Bronchial epithelial cell (primary cell): ENCODE data around the gene DEFB115. TPM values are rescaled to one million over a fixed set of nuclear protein-coding genes. Genes with fewer than 3 reads are reported as not detected.
A peak's percentile ranks its signal among the peaks of the same experiment; 100 is the strongest.

Experiments
- DNase-seq: peaks from one replicate; pipeline ENCODE4 v3.0.0-alpha.2; 2010; ENCODE audit warnings: low read depth
- FAIRE-seq: peaks from 2 replicates; lab custom pipeline; 2011; peaks lifted over from hg19 to GRCh38; lab: Jason Lieb, UNC
- H3K27me3 ChIP-seq: 2 replicates; pipeline ENCODE4 v1.5.1; 2011; ENCODE audit warnings: low read length; ENCODE audit not compliant: control insufficient read depth, insufficient read depth
- H3K36me3 ChIP-seq: 2 replicates; pipeline ENCODE4 v1.5.1; 2011; ENCODE audit warnings: low read length; ENCODE audit not compliant: control insufficient read depth, insufficient read depth
- H3K4me3 ChIP-seq: 2 replicates; pipeline ENCODE4 v1.5.1; 2011; ENCODE audit warnings: mild to moderate bottlenecking, low read depth, low read length, control low read depth
- CTCF ChIP-seq: IDR thresholded peaks from 2 replicates; pipeline ENCODE4 v1.5.1; 2011; ENCODE audit warnings: mild to moderate bottlenecking, moderate library complexity, low read length, control low read depth, inconsistent platforms; ENCODE audit not compliant: insufficient read depth, severe bottlenecking
- total RNA-seq: library from RNA; depleted of rRNA; stranded (reverse); fragments of >200 nt; gene quantifications from 2 replicates; pipeline ENCODE4 v1.2.1, GENCODE V29; 2014

Gene DEFB115
- total RNA-seq, result not detected in 2 replicates

GRCh38 chr20:31257364-31257763 lies at the start of gene DEFB115:
TSS of gene DEFB115 (plus strand) at chr20:31257664. CDS start at chr20:31257664, 0 bp downstream.
- DNase-seq, result no peak
- Histone ChIP-seq H3K36me3 (no peaks in the 10 kb centered on the region), H3K4me3 (no peak within 1 kb of the TSS), H3K27me3 (no peaks in the 10 kb centered on the region)
- no peak for FAIRE-seq
- TF ChIP-seq CTCF, result no peak

GRCh38 chr20:31236953-31237352 lies 20.5 kb upstream of the DEFB115 start:
- Histone ChIP-seq H3K4me3 (no peak overlapping the region), H3K36me3 (no peaks in the 10 kb centered on the region), H3K27me3 (no peaks in the 10 kb centered on the region)
- no peak for TF ChIP-seq CTCF
- FAIRE-seq, result no peak
- no peak for DNase-seq

DNA sequence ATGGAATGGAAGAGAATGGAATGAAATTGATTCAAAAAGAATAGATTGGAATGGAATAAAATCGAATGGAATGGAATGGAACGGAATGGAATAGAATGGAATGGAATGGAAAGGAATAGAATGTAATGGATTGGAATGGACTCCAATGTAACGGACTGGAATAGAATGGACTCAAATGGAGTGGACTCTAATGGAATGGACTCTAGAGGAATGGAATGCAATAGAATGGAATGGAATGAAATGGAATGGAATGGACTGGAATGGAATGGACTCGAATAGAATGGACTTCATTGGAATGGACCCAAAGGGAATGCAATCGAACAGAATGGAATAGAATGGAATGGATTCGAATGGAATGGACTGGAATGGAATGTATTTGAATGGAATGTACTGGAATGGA lies 19.7 kb upstream of the DEFB115 start:
- DNase-seq (no peak), FAIRE-seq (no peak)
- Histone ChIP-seq H3K36me3 (no peaks in the 10 kb centered on the region), H3K27me3 (no peaks in the 10 kb centered on the region), H3K4me3 (no peak overlapping the region)
- TF ChIP-seq CTCF, result no peak

- FAIRE-seq, result no peak
- no peak for TF ChIP-seq CTCF
- DNase-seq, result no peak
- Histone ChIP-seq H3K4me3 (no peak overlapping the region), H3K36me3 (no peaks in the 10 kb centered on the region), H3K27me3 (no peaks in the 10 kb centered on the region)
These were observed 18.3 kb upstream of the DEFB115 start for GRCh38 chr20:31239139-31239538.

DNA sequence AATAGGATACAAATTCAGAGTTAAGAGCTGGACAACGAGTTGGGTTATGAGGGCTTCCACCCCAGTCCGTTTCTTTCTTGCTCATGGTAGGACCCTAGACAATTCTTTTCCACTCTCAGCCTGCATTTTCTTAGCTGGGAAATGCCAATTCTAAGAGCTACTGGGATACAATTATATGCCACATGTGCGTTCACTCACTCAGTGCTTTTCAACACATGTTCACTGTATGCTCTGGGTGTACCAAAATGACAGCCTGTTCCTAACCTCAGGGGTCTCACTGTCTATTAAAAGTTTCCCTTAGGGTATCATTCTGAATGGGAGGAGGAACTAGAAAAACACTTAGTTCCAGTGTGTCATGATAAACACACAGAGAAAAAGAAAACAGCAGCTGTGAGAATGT lies 505 bp upstream of the DEFB115 start:
- no peak overlapping the region for H3K4me3 ChIP-seq
- H3K36me3 ChIP-seq, result no peaks in the 10 kb centered on the region
- TF ChIP-seq CTCF, result no peak
- DNase-seq (no peak), FAIRE-seq (no peak)
- H3K27me3 ChIP-seq, result no peaks in the 10 kb centered on the region

- DNase-seq (peak; percentile 21), FAIRE-seq (no peak)
- H3K36me3 ChIP-seq, result no peaks in the 10 kb centered on the region
- no peaks in the 10 kb centered on the region for H3K27me3 ChIP-seq
- TF ChIP-seq CTCF, result peak; percentile 43
- no peak overlapping the region for H3K4me3 ChIP-seq
These were observed 3.0 kb downstream of the DEFB115 start for GRCh38 chr20:31260326-31260932.
